GM12878 (cell line): Measurements from ENCODE around the gene RPS16. TPM values are rescaled to one million over a fixed set of nuclear protein-coding genes. Genes with fewer than 3 reads are reported as not detected.

Experiments used
- ATAC-seq: fragments of 200-7000 bp; cut with Tn5 transposase; 3 replicates; pipeline ENCODE4 v1.9.1; 2020; ENCODE audit warnings: mild to moderate bottlenecking, moderate library complexity
- BruUV-seq: library from RNA; stranded (reverse); fragments of 400-500 nt; replicated peaks from 2 replicates; lab custom pipeline; 2021; lab: Mats Ljungman, UMichigan
- CTCF ChIA-PET: fragments of 300-600 bp; sonication (Branson Sonifier 250); formaldehyde crosslinking; extraction: SDS; loops from one replicate; lab custom pipeline; 2021; ENCODE audit warnings: inconsistent platforms; lab: Yijun Ruan, JAX
- POLR2A ChIA-PET: fragments of 350-600 bp; formaldehyde crosslinking; extraction: SDS; loops from one replicate; lab custom pipeline; 2021; ENCODE audit warnings: inconsistent platforms; lab: Charles Lee
- RAD21 ChIA-PET: fragments of 300-600 bp; sonication (Branson Sonifier 250); formaldehyde crosslinking; loops from one replicate; lab custom pipeline; 2023; ENCODE audit warnings: antibody characterized with exemption; ENCODE audit not compliant: unreplicated experiment; lab: Charles Lee
- SMC1A ChIA-PET: fragments of 300-600 bp; sonication (Branson Sonifier 250); formaldehyde crosslinking; loops from one replicate; lab custom pipeline; 2023; ENCODE audit not compliant: unreplicated experiment, uncharacterized antibody; lab: Charles Lee
- DNase-seq: peaks from one replicate; pipeline ENCODE4 v3.0.0-alpha.2; 2011; ENCODE audit warnings: low read depth, low spot score
- FAIRE-seq: peaks from 3 replicates; lab custom pipeline; 2011; peaks lifted over from hg19 to GRCh38; lab: Jason Lieb, UNC
- H2AFZ ChIP-seq: 2 replicates; pipeline ENCODE4 v1.6.0; 2011; ENCODE audit warnings: low read depth, low read length, control low read depth; ENCODE audit not compliant: control insufficient read depth
- H3K27ac ChIP-seq: 2 replicates; pipeline ENCODE4 v1.5.1; 2011; ENCODE audit warnings: control low read depth; ENCODE audit not compliant: control insufficient read depth, insufficient read depth
- H3K27me3 ChIP-seq, 2 experiments: replicated peaks in 1 of 2; 2 replicates each; pipeline versions ENCODE4 v1.6.0 to v1.6.1; 2011; ENCODE audit warnings: low read length in 1 of 2; ENCODE audit not compliant: control insufficient read depth in 2 of 2, insufficient read depth in 2 of 2
- H3K36me3 ChIP-seq, 2 experiments: 2 replicates each; pipeline ENCODE4 v1.5.1; 2011; ENCODE audit warnings: low read length in 1 of 2; ENCODE audit not compliant: control insufficient read depth in 2 of 2, insufficient read depth in 2 of 2
- H3K4me1 ChIP-seq: 2 replicates; pipeline ENCODE4 v1.6.1; 2011; ENCODE audit warnings: mild to moderate bottlenecking, low read length, moderate library complexity, mixed read lengths; ENCODE audit not compliant: control insufficient read depth, insufficient read depth
- H3K4me2 ChIP-seq: 2 replicates; pipeline ENCODE4 v1.6.0; 2011; ENCODE audit warnings: control low read depth; ENCODE audit not compliant: control insufficient read depth, insufficient read depth
- H3K4me3 ChIP-seq: fragments of 200-600 bp; sonication (generic); 2 replicates; pipeline ENCODE4 v1.5.1; 2016
- H3K79me2 ChIP-seq: 2 replicates; pipeline ENCODE4 v1.6.0; 2011; ENCODE audit warnings: low read length; ENCODE audit not compliant: control insufficient read depth, insufficient read depth
- H3K9ac ChIP-seq: 2 replicates; pipeline ENCODE4 v1.8.0; 2011; ENCODE audit warnings: low read length, control low read depth, mixed read lengths; ENCODE audit not compliant: control insufficient read depth, insufficient read depth
- H3K9me3 ChIP-seq: replicated peaks from 3 replicates; pipeline ENCODE4 v1.5.1; 2011; ENCODE audit warnings: mild to moderate bottlenecking, low read length; ENCODE audit not compliant: control insufficient read depth, insufficient read depth
- H4K20me1 ChIP-seq: 2 replicates; pipeline ENCODE4 v1.6.0; 2011; ENCODE audit not compliant: control insufficient read depth, insufficient read depth
- SMC3 ChIP-seq: IDR thresholded peaks from 2 replicates; pipeline ENCODE4 v1.6.1; 2011; ENCODE audit warnings: low read length, improper control_type of control experiment, borderline replicate concordance
- SPI1 ChIP-seq: IDR thresholded peaks from 2 replicates; pipeline ENCODE4 v1.6.1; 2011; ENCODE audit warnings: low read depth, mild to moderate bottlenecking, low read length, moderate library complexity, borderline replicate concordance; ENCODE audit not compliant: insufficient read depth
- SRF ChIP-seq, 2 experiments: IDR thresholded peaks; 2 replicates each; pipeline ENCODE4 v1.6.1; 2011; ENCODE audit warnings: low read depth in 2 of 2, low read length in 2 of 2, mild to moderate bottlenecking in 1 of 2, moderate library complexity in 1 of 2
- WGBS: methylation state at CpG from one replicate; pipeline ENCODE4 v1.1.6; 2016; ENCODE audit warnings: low lambda C conversion rate; ENCODE audit not compliant: insufficient replicate concordance, insufficient coverage; ENCODE audit errors: missing lambda C conversion rate; 5-methylcytosine and 5-hydroxymethylcytosine counted together
- in situ Hi-C: fragments of 300-500 bp; cut with MboI; formaldehyde crosslinking; loops from 9 replicates; pipeline ENCODE4 v1.14.3; 2018; ENCODE audit warnings: mixed read lengths
- intact Hi-C: fragments of 100-400 bp; cut with micrococcal nuclease; formaldehyde crosslinking; loops from one replicate; pipeline ENCODE4 v1.14.2; 2022; ENCODE audit not compliant: unreplicated experiment
- polyA plus RNA-seq, 11 experiments: library from polyadenylated mRNA; depleted of rRNA in 4 of 11; unstranded in 6 of 11; stranded (reverse) in 5 of 11; fragments of >200 nt; fragmentation: Nextera tagmentation in 4 of 11; fragmentation: Illumina TruSeq in 1 of 11; extraction: Ambion mirVana in 4 of 11; extraction: Trizol in 1 of 11; gene quantifications; 1 replicate in 1 of 11; 2 replicates in 10 of 11; pipeline versions ENCODE4 v1.2.1 to v1.2.3, GENCODE V29; 2011 to 2016; ENCODE audit warnings: inconsistent platforms in 2 of 11, missing spikeins in 2 of 11, low read depth in 1 of 11
- total RNA-seq, 4 experiments: library from RNA; depleted of rRNA in 3 of 4; stranded (reverse); fragments of >200 nt in 3 of 4; fragmentation: Illumina TruSeq in 1 of 4; extraction: Trizol in 1 of 4; gene quantifications; 2 replicates each; pipeline versions ENCODE4 v1.2.1 to v1.2.3, GENCODE V29; 2013 to 2021

RPS16 gene
- total and polyA plus RNA-seq, 10 of the 15 experiments (the other 5 are each of a cell fraction or from before 2014, with no cell fraction given): 148 to 4,810 (median 2,343) TPM

GRCh38 chr19:39405261-39405957, 30.3 kb downstream of the RPS16 start:
- peak overlapping the region; percentile 100 for H3K4me2 ChIP-seq
- no peak for FAIRE-seq

More at GRCh38 chr19:39405261-39405957, 30.3 kb downstream of the RPS16 start:
- TF ChIP-seq SRF (IDR thresholded peaks at IDR 0.05; ENCODE audit: low read depth in 2 of 2, low read length in 2 of 2) (peak; percentile 79 to 82; a peak in 3 of 4 replicates), SMC3 (no peak), SPI1 (no peak)
- ChIA-PET POLR2A (interaction anchor here (0.6 to 1.9 kb wide), 6 partner anchors 8 to 769 kb away, joined by 3 to 7 read pairs (median 4); partner anchors contain the start of genes MRPS12 and RPS16), SMC1A (no interaction called here), RAD21 (interaction anchor here (1.6 to 4.5 kb wide), 2 partner anchors 8 to 15 kb away, joined by 4 to 37 read pairs; partner anchors contain the start of genes MED29 and PAF1), CTCF (interaction anchor here (1.1 kb wide), 1 partner anchor 9 kb away, joined by 4 read pairs; no protein-coding TSS in a partner anchor)
- intact Hi-C loops (loop anchor here (10.0 kb wide), 1 partner anchor 431 kb away; the partner anchor contains the start of gene FBXO17), in situ Hi-C loops (no loop called here)
- H3K4me3 ChIP-seq: peak overlapping the region; percentile 98
- no TSS peak for BruUV-seq
- H3K4me1 ChIP-seq: peaks cover 48% of the 10 kb centered on the region
- H3K36me3 ChIP-seq: peaks cover 2 to 6% of the 10 kb centered on the region in 2 experiments; a peak in 2 of 4 replicates
- peak overlapping the region; percentile 70; the same call in 1 of the 2 replicates for H3K9ac ChIP-seq
- no peaks in the 10 kb centered on the region for H3K9me3 ChIP-seq
- peak overlapping the region; percentile 100 for H3K27ac ChIP-seq
- no peaks in the 10 kb centered on the region for H4K20me1 ChIP-seq
- H2AFZ ChIP-seq: no peak overlapping the region
- 26% methylated on average over 15 of the region's 17 CpGs for WGBS
- DNase-seq (no peak), ATAC-seq (no peak)
- no peaks in the 10 kb centered on the region for H3K27me3 ChIP-seq
- peaks cover 61% of the 10 kb centered on the region for H3K79me2 ChIP-seq
